Upper lobe of right lung (tissue), 1 donor: Measurements from ENCODE around the gene ATRAID. TPM values are rescaled to one million over a fixed set of nuclear protein-coding genes. Genes with fewer than 3 reads are reported as not detected.

Experiments used
- ATAC-seq: fragments of 200-7000 bp; cut with Tn5 transposase; one replicate; pipeline ENCODE4 v1.9.1; 2020; ENCODE audit warnings: mild to moderate bottlenecking, moderate library complexity
- DNase-seq: peaks from one replicate; pipeline ENCODE4 v3.0.0-alpha.2; 2020
- H3K27ac ChIP-seq: fragments of 200-600 bp; one replicate; pipeline ENCODE4 v1.8.0; 2022
- H3K27me3 ChIP-seq: fragments of 200-600 bp; one replicate; pipeline ENCODE4 v1.8.0; 2022; ENCODE audit warnings: mild to moderate bottlenecking
- H3K36me3 ChIP-seq: fragments of 200-600 bp; one replicate; pipeline ENCODE4 v1.8.0; 2022
- H3K4me1 ChIP-seq: fragments of 200-600 bp; one replicate; pipeline ENCODE4 v1.8.0; 2022
- H3K4me3 ChIP-seq: fragments of 200-600 bp; one replicate; pipeline ENCODE4 v1.8.0; 2022; ENCODE audit warnings: mild to moderate bottlenecking
- H3K9me3 ChIP-seq: fragments of 200-600 bp; one replicate; pipeline ENCODE4 v1.8.0; 2022
- CTCF ChIP-seq: fragments of 200-600 bp; IDR thresholded peaks from one replicate; pipeline ENCODE4 v1.8.0; 2022; ENCODE audit warnings: antibody characterized with exemption
- intact Hi-C: fragments of 100-400 bp; cut with DNase I; formaldehyde crosslinking; loops from one replicate; pipeline ENCODE4 v1.11.0; 2022
- total RNA-seq: library from RNA; stranded (reverse); fragmentation: NEBNext Ultra II Directional; extraction: Animal tissue kit (Norgen Biotek cat#: 25700); gene quantifications from one replicate; pipeline ENCODE4 v1.2.1, GENCODE V29; 2021
- donor health status: DM: no; HTN: yes; CAD: no; lungs with severe emphysema.

ATRAID gene
- total RNA-seq, 1 donor from 2014 or later, result 102 TPM

- Histone ChIP-seq H3K9me3 (no peaks in the 10 kb centered on the region), H3K4me1 (no peaks in the 10 kb centered on the region), H3K36me3 (peaks cover 100% of the 10 kb centered on the region), H3K27me3 (no peaks in the 10 kb centered on the region), H3K4me3 (no peak overlapping the region), H3K27ac (no peak overlapping the region)
- no peak for DNase-seq
- TF ChIP-seq CTCF, result no peak
- ATAC-seq, result no peak
- intact Hi-C loops, result no loop called here
Observed at GRCh38 chr2:27231921-27232320, 20.1 kb downstream of the ATRAID start.

GRCh38 chr2:27233341-27233740, 21.5 kb downstream of the ATRAID start:
- H3K36me3 ChIP-seq, result peaks cover 100% of the 10 kb centered on the region
- ATAC-seq, result peak; percentile 16
- intact Hi-C loops, result no loop called here
- H3K4me3 ChIP-seq, result no peak overlapping the region
- no peaks in the 10 kb centered on the region for H3K4me1 ChIP-seq
- no peak overlapping the region for H3K27ac ChIP-seq
- DNase-seq, result no peak
- no peaks in the 10 kb centered on the region for H3K9me3 ChIP-seq
- no peaks in the 10 kb centered on the region for H3K27me3 ChIP-seq
- TF ChIP-seq CTCF, result no peak

GRCh38 chr2:27236136-27236535, 24.3 kb downstream of the ATRAID start:
- ATAC-seq, result no peak
- Histone ChIP-seq H3K4me3 (no peak overlapping the region), H3K36me3 (peaks cover 100% of the 10 kb centered on the region), H3K4me1 (no peaks in the 10 kb centered on the region), H3K9me3 (no peaks in the 10 kb centered on the region), H3K27me3 (no peaks in the 10 kb centered on the region), H3K27ac (no peak overlapping the region)
- DNase-seq, result no peak
- no peak for TF ChIP-seq CTCF
- intact Hi-C loops, result no loop called here

GRCh38 chr2:27236626-27237025, 24.8 kb downstream of the ATRAID start:
- no peak for TF ChIP-seq CTCF
- DNase-seq (no peak), ATAC-seq (no peak)
- no peaks in the 10 kb centered on the region for H3K4me1 ChIP-seq
- no peak overlapping the region for H3K27ac ChIP-seq
- no peaks in the 10 kb centered on the region for H3K9me3 ChIP-seq
- peaks cover 100% of the 10 kb centered on the region for H3K36me3 ChIP-seq
- intact Hi-C loops, result no loop called here
- H3K4me3 ChIP-seq, result no peak overlapping the region
- H3K27me3 ChIP-seq, result no peaks in the 10 kb centered on the region

GRCh38 chr2:27237341-27237945, 25.6 kb downstream of the ATRAID start:
- no peaks in the 10 kb centered on the region for H3K4me1 ChIP-seq
- H3K9me3 ChIP-seq, result no peaks in the 10 kb centered on the region
- H3K27me3 ChIP-seq, result no peaks in the 10 kb centered on the region
- H3K36me3 ChIP-seq, result peaks cover 100% of the 10 kb centered on the region
- DNase-seq (no peak), ATAC-seq (no peak)
- H3K4me3 ChIP-seq, result no peak overlapping the region
- intact Hi-C loops, result no loop called here
- no peak overlapping the region for H3K27ac ChIP-seq
- no peak for TF ChIP-seq CTCF

GRCh38 chr2:27238976-27239375, 27.1 kb downstream of the ATRAID start:
- TF ChIP-seq CTCF, result no peak
- no peaks in the 10 kb centered on the region for H3K27me3 ChIP-seq
- no peaks in the 10 kb centered on the region for H3K9me3 ChIP-seq
- no peak for DNase-seq
- H3K36me3 ChIP-seq, result peaks cover 100% of the 10 kb centered on the region
- no peaks in the 10 kb centered on the region for H3K4me1 ChIP-seq
- intact Hi-C loops, result no loop called here
- no peak overlapping the region for H3K4me3 ChIP-seq
- no peak for ATAC-seq
- H3K27ac ChIP-seq, result no peak overlapping the region
